Measurements from ENCODE around the gene NLK.

DNA sequence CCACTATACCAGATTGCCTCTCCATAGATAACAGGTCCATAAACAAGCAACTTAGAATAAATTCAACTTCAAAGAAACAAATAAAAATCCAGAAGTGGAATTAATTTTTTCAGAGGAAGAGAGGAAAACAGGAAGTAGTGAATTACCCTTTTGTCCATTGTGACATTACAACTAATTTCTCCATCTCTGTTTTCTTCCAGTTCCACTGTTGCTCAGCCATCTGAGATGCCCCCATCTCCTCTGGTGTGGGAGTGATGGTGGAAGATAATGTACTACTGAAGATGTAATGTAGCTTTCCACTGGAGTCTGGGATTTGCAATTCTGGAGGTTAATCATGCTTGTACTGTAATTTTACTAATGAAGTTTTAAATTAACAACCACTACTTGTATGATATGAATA is 151.9 kb downstream of the NLK start:
- TF ChIP-seq, protein P1, sequence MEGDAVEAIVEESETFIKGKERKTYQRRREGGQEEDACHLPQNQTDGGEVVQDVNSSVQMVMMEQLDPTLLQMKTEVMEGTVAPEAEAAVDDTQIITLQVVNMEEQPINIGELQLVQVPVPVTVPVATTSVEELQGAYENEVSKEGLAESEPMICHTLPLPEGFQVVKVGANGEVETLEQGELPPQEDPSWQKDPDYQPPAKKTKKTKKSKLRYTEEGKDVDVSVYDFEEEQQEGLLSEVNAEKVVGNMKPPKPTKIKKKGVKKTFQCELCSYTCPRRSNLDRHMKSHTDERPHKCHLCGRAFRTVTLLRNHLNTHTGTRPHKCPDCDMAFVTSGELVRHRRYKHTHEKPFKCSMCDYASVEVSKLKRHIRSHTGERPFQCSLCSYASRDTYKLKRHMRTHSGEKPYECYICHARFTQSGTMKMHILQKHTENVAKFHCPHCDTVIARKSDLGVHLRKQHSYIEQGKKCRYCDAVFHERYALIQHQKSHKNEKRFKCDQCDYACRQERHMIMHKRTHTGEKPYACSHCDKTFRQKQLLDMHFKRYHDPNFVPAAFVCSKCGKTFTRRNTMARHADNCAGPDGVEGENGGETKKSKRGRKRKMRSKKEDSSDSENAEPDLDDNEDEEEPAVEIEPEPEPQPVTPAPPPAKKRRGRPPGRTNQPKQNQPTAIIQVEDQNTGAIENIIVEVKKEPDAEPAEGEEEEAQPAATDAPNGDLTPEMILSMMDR (IDR thresholded peaks at IDR 0.05): no peak
- TF ChIP-seq POLR2A (IDR thresholded peaks at IDR 0.05): no peak
- no peak for TF ChIP-seq POLR2AphosphoS5 (IDR thresholded peaks at IDR 0.05)
- no peak for TF ChIP-seq EP300 (IDR thresholded peaks at IDR 0.05; ENCODE audit: low read depth)

Measured in transverse colon (tissue), 4 donors.